ENCODE data around the gene IGLL5.

Gene IGLL5

GRCh38 chr22:22928666-22929380 lies 41.2 kb downstream of the IGLL5 start:
- DNase-seq: no peak

- no peak for DNase-seq
Measured at GRCh38 chr22:22929381-22930221, 42.0 kb downstream of the IGLL5 start.

- DNase-seq: no peak
Measured at GRCh38 chr22:22930222-22930497, 42.5 kb downstream of the IGLL5 start.

GRCh38 chr22:22930571-22931556 lies 43.2 kb downstream of the IGLL5 start:
- DNase-seq: no peak

- DNase-seq: no peak
Measured at GRCh38 chr22:22931557-22932270, 44.1 kb downstream of the IGLL5 start.

GRCh38 chr22:22932512-22932941 lies 44.9 kb downstream of the IGLL5 start:
- DNase-seq: no peak

GRCh38 chr22:22933100-22933806 lies 45.6 kb downstream of the IGLL5 start:
- no peak for DNase-seq

- no peak for DNase-seq
Measured at GRCh38 chr22:22933807-22934542, 46.4 kb downstream of the IGLL5 start.

- no peak for DNase-seq
Measured at GRCh38 chr22:22934543-22935055, 47.0 kb downstream of the IGLL5 start.

GRCh38 chr22:22935056-22935545 lies 47.5 kb downstream of the IGLL5 start:
- DNase-seq: no peak

- DNase-seq: no peak
Measured at GRCh38 chr22:22935546-22936157, 48.0 kb downstream of the IGLL5 start.

- DNase-seq: no peak
Measured at GRCh38 chr22:22936180-22936914, 48.7 kb downstream of the IGLL5 start.

- DNase-seq: no peak
Measured at GRCh38 chr22:22936915-22937656, 49.5 kb downstream of the IGLL5 start.

- DNase-seq: no peak
Measured at GRCh38 chr22:22937894-22938480, 50.4 kb downstream of the IGLL5 start.

GRCh38 chr22:22938672-22939587 lies 51.3 kb downstream of the IGLL5 start:
- no peak for DNase-seq

GRCh38 chr22:22939588-22940368 lies 52.2 kb downstream of the IGLL5 start:
- DNase-seq: no peak

Measured in NCI-H510A (cell line).